CD4-positive, CD25-positive, alpha-beta regulatory T cell (primary cell): ENCODE measurements around the gene RYR2. TPM values are rescaled to one million over a fixed set of nuclear protein-coding genes. Genes with fewer than 3 reads are reported as not detected.
"Not testable (repeated sequence)": the region's sequence is repeated elsewhere in the genome, so short reads cannot be mapped to it uniquely, and the experiment has no call there.

Experiments used
- ATAC-seq, 2 donors: fragments of 150-1000 bp; cut with Tn5 transposase; one replicate each; pipeline ENCODE4 v1.10.0; 2021; ENCODE audit warnings: low read depth in 2 of 2, moderate number of reproducible peaks in 2 of 2, moderate library complexity in 1 of 2
- DNase-seq, 3 donors: peaks; one replicate each; pipeline versions ENCODE4 v3.0.0 to v3.0.0-alpha.2; 2012 to 2022; ENCODE audit warnings: mixed read lengths in 1 of 3
- H3K27ac ChIP-seq: one replicate; pipeline ENCODE4 v1.7.0; 2013; ENCODE audit warnings: mild to moderate bottlenecking, low read length; ENCODE audit not compliant: insufficient read depth, poor library complexity, severe bottlenecking
- H3K27me3 ChIP-seq: one replicate; pipeline ENCODE4 v1.7.0; 2013; ENCODE audit warnings: low read length; ENCODE audit not compliant: control insufficient read depth, insufficient read depth
- H3K36me3 ChIP-seq: one replicate; pipeline ENCODE4 v1.7.0; 2013; ENCODE audit warnings: mild to moderate bottlenecking, low read length, moderate library complexity; ENCODE audit not compliant: control insufficient read depth, insufficient read depth
- H3K4me1 ChIP-seq: 2 replicates; pipeline ENCODE4 v1.7.0; 2013; ENCODE audit warnings: mild to moderate bottlenecking, low read length; ENCODE audit not compliant: insufficient read depth, control insufficient read depth, poor library complexity, severe bottlenecking
- H3K4me3 ChIP-seq: one replicate; pipeline ENCODE4 v1.7.0; 2013; ENCODE audit warnings: low read depth, mild to moderate bottlenecking, low read length, moderate library complexity
- H3K9me3 ChIP-seq, 2 experiments: 1 replicate in 1 of 2; 2 replicates in 1 of 2; pipeline ENCODE4 v1.7.0; 2013; ENCODE audit warnings: low read length in 2 of 2, mild to moderate bottlenecking in 1 of 2, moderate library complexity in 1 of 2; ENCODE audit not compliant: control insufficient read depth in 2 of 2
- H3K27ac Mint-ChIP-seq, 3 donors: one replicate each; pipeline ENCODE4 v1.8.0; 2020 to 2022; ENCODE audit warnings: mild to moderate bottlenecking in 3 of 3, mixed read lengths in 3 of 3, moderate library complexity in 2 of 3
- H3K27me3 Mint-ChIP-seq: one replicate; pipeline ENCODE4 v1.8.0; 2022; ENCODE audit warnings: mild to moderate bottlenecking, mixed read lengths
- H3K36me3 Mint-ChIP-seq: one replicate; pipeline ENCODE4 v1.8.0; 2020; ENCODE audit warnings: mixed read lengths
- H3K4me1 Mint-ChIP-seq, 4 donors: one replicate each; pipeline ENCODE4 v1.8.0; 2020 to 2022; ENCODE audit warnings: mixed read lengths in 4 of 4, mild to moderate bottlenecking in 1 of 4
- H3K4me3 Mint-ChIP-seq, 4 donors: one replicate each; pipeline ENCODE4 v1.8.0; 2020 to 2022; ENCODE audit warnings: mild to moderate bottlenecking in 4 of 4, mixed read lengths in 4 of 4, moderate library complexity in 3 of 4
- H3K9me3 Mint-ChIP-seq, 7 donors: one replicate each; pipeline ENCODE4 v1.8.0; 2020 to 2022; ENCODE audit warnings: mixed read lengths in 7 of 7, mild to moderate bottlenecking in 3 of 7, moderate library complexity in 2 of 7
- polyA plus RNA-seq, 4 donors: library from polyadenylated mRNA; unstranded; fragments of 300-500 nt; fragmentation: Illumina TruSeq; gene quantifications; one replicate each; pipeline ENCODE4 v1.2.3, GENCODE V29; 2021
- total RNA-seq: library from RNA; stranded (reverse); gene quantifications from one replicate; pipeline ENCODE4 v1.2.3, GENCODE V29; 2022

RYR2 gene
- total and polyA plus RNA-seq, 5 donors from 2014 or later: 0.02 to 0.40 TPM; not detected in 3

- Histone ChIP-seq H3K27ac (no peak overlapping the region), H3K27me3 (no peaks in the 10 kb centered on the region), H3K36me3 (no peaks in the 10 kb centered on the region), H3K4me3 (no peak overlapping the region), H3K4me1 (no peaks in the 10 kb centered on the region), H3K9me3 (no peaks in the 10 kb centered on the region)
- no peaks in the 10 kb centered on the region for H3K27me3 Mint-ChIP-seq
- H3K4me1 Mint-ChIP-seq: no peaks in the 10 kb centered on the region
- peaks cover 0 to 3% (median 0%) of the 10 kb centered on the region in 7 donors for H3K9me3 Mint-ChIP-seq
- no peak overlapping the region for H3K4me3 Mint-ChIP-seq
- H3K36me3 Mint-ChIP-seq: no peaks in the 10 kb centered on the region
- H3K27ac Mint-ChIP-seq: no peak overlapping the region
- DNase-seq (no peak), ATAC-seq (no peak)
These were observed 228.0 kb downstream of the RYR2 start for GRCh38 chr1:237269938-237270337.

GRCh38 chr1:237270353-237270752 is 228.4 kb downstream of the RYR2 start:
- no peaks in the 10 kb centered on the region for H3K27me3 Mint-ChIP-seq
- no peaks in the 10 kb centered on the region for H3K36me3 Mint-ChIP-seq
- H3K9me3 Mint-ChIP-seq: peaks cover 0 to 4% (median 0%) of the 10 kb centered on the region in 7 donors
- H3K4me1 Mint-ChIP-seq: no peaks in the 10 kb centered on the region
- H3K4me3 Mint-ChIP-seq: no peak overlapping the region
- Histone ChIP-seq H3K4me1 (no peaks in the 10 kb centered on the region), H3K27ac (no peak overlapping the region), H3K4me3 (no peak overlapping the region), H3K36me3 (no peaks in the 10 kb centered on the region), H3K9me3 (no peaks in the 10 kb centered on the region), H3K27me3 (no peaks in the 10 kb centered on the region)
- H3K27ac Mint-ChIP-seq: no peak overlapping the region
- DNase-seq (no peak), ATAC-seq (no peak)

- not testable (repeated sequence) for H3K36me3 Mint-ChIP-seq, H3K4me1 Mint-ChIP-seq, H3K9me3 Mint-ChIP-seq, H3K4me3 Mint-ChIP-seq, H3K27ac ChIP-seq, H3K27me3 ChIP-seq, H3K27ac Mint-ChIP-seq, H3K36me3 ChIP-seq, H3K4me1 ChIP-seq, ATAC-seq, H3K4me3 ChIP-seq, DNase-seq, H3K9me3 ChIP-seq, H3K27me3 Mint-ChIP-seq
These were observed 236.0 kb downstream of the RYR2 start for GRCh38 chr1:237277994-237278393.

GRCh38 chr1:237279629-237280028 is 237.6 kb downstream of the RYR2 start:
- Histone ChIP-seq H3K27me3 (no peaks in the 10 kb centered on the region), H3K27ac (no peak overlapping the region), H3K36me3 (no peaks in the 10 kb centered on the region), H3K9me3 (no peaks in the 10 kb centered on the region), H3K4me3 (no peak overlapping the region), H3K4me1 (no peaks in the 10 kb centered on the region)
- H3K9me3 Mint-ChIP-seq: peaks cover 0 to 1% (median 0%) of the 10 kb centered on the region in 7 donors
- DNase-seq (no peak), ATAC-seq (no peak)
- peaks cover 5% of the 10 kb centered on the region for H3K27me3 Mint-ChIP-seq
- no peaks in the 10 kb centered on the region for H3K36me3 Mint-ChIP-seq
- no peaks in the 10 kb centered on the region for H3K4me1 Mint-ChIP-seq
- H3K4me3 Mint-ChIP-seq: no peak overlapping the region
- H3K27ac Mint-ChIP-seq: no peak overlapping the region

GRCh38 chr1:237281481-237281880 is 239.5 kb downstream of the RYR2 start:
- Mint-ChIP-seq H3K4me1 (no peaks in the 10 kb centered on the region), H3K27ac (no peak overlapping the region), H3K9me3 (peaks cover 0 to 2% (median 0%) of the 10 kb centered on the region in 7 donors), H3K36me3 (no peaks in the 10 kb centered on the region), H3K27me3 (peaks cover 5% of the 10 kb centered on the region), H3K4me3 (no peak overlapping the region)
- no peaks in the 10 kb centered on the region for H3K9me3 ChIP-seq
- H3K36me3 ChIP-seq: no peaks in the 10 kb centered on the region
- no peak overlapping the region for H3K4me3 ChIP-seq
- ATAC-seq (no peak), DNase-seq (no peak)
- no peak overlapping the region for H3K27ac ChIP-seq
- H3K27me3 ChIP-seq: no peaks in the 10 kb centered on the region
- H3K4me1 ChIP-seq: no peaks in the 10 kb centered on the region

GRCh38 chr1:237282208-237282783 is 240.3 kb downstream of the RYR2 start:
- Histone ChIP-seq H3K4me1 (no peaks in the 10 kb centered on the region), H3K27ac (no peak overlapping the region), H3K9me3 (no peaks in the 10 kb centered on the region), H3K36me3 (no peaks in the 10 kb centered on the region), H3K27me3 (no peaks in the 10 kb centered on the region), H3K4me3 (no peak overlapping the region)
- no peaks in the 10 kb centered on the region for H3K4me1 Mint-ChIP-seq
- ATAC-seq: no peak
- no peak for DNase-seq
- no peak overlapping the region for H3K4me3 Mint-ChIP-seq
- H3K9me3 Mint-ChIP-seq: peaks cover 0 to 2% (median 0%) of the 10 kb centered on the region in 7 donors
- no peaks in the 10 kb centered on the region for H3K36me3 Mint-ChIP-seq
- H3K27me3 Mint-ChIP-seq: peaks cover 5% of the 10 kb centered on the region
- H3K27ac Mint-ChIP-seq: no peak overlapping the region

GRCh38 chr1:237287876-237288521 is 246.0 kb downstream of the RYR2 start:
- Mint-ChIP-seq H3K27ac (no peak overlapping the region), H3K4me3 (no peak overlapping the region), H3K9me3 (peaks cover 0 to 7% (median 0%) of the 10 kb centered on the region in 7 donors), H3K4me1 (no peaks in the 10 kb centered on the region), H3K27me3 (peaks cover 5% of the 10 kb centered on the region), H3K36me3 (no peaks in the 10 kb centered on the region)
- H3K4me3 ChIP-seq: no peak overlapping the region
- DNase-seq (no peak), ATAC-seq (no peak)
- no peaks in the 10 kb centered on the region for H3K27me3 ChIP-seq
- no peak overlapping the region for H3K27ac ChIP-seq
- no peaks in the 10 kb centered on the region for H3K36me3 ChIP-seq
- H3K4me1 ChIP-seq: no peaks in the 10 kb centered on the region
- H3K9me3 ChIP-seq: no peaks in the 10 kb centered on the region

- Histone ChIP-seq H3K4me3 (no peak overlapping the region), H3K9me3 (no peaks in the 10 kb centered on the region), H3K27me3 (no peaks in the 10 kb centered on the region), H3K36me3 (no peaks in the 10 kb centered on the region), H3K27ac (no peak overlapping the region), H3K4me1 (no peaks in the 10 kb centered on the region)
- no peaks in the 10 kb centered on the region for H3K36me3 Mint-ChIP-seq
- ATAC-seq (no peak), DNase-seq (no peak)
- no peak overlapping the region for H3K4me3 Mint-ChIP-seq
- H3K27me3 Mint-ChIP-seq: peaks cover 5% of the 10 kb centered on the region
- H3K4me1 Mint-ChIP-seq: no peaks in the 10 kb centered on the region
- H3K27ac Mint-ChIP-seq: no peak overlapping the region
- peaks cover 0 to 6% (median 5%) of the 10 kb centered on the region in 7 donors for H3K9me3 Mint-ChIP-seq
These were observed 251.8 kb downstream of the RYR2 start for GRCh38 chr1:237293804-237294203.
